ENCODE data around the gene PNCK.

Gene PNCK

GRCh38 chrX:153662266-153662665 lies 11.3 kb downstream of the PNCK start:
- peak; percentile 28 to 32 for DNase-seq (ENCODE audit: low read depth in 2 of 2)

GRCh38 chrX:153659268-153659667 lies 14.3 kb downstream of the PNCK start:
- no peak for DNase-seq (ENCODE audit: low read depth in 2 of 2)

GRCh38 chrX:153657161-153657560 lies 16.5 kb downstream of the PNCK start:
- no peak for DNase-seq (ENCODE audit: low read depth in 2 of 2)

GRCh38 chrX:153653556-153653955 lies 20.1 kb downstream of the PNCK start:
- no peak for DNase-seq (ENCODE audit: low read depth in 2 of 2)

- no peak for DNase-seq (ENCODE audit: low read depth in 2 of 2)
Measured at GRCh38 chrX:153651540-153652079, 22.0 kb downstream of the PNCK start.

GRCh38 chrX:153650959-153651358 lies 22.7 kb downstream of the PNCK start:
- DNase-seq (ENCODE audit: low read depth in 2 of 2): no peak

GRCh38 chrX:153649915-153650782 lies 23.5 kb downstream of the PNCK start:
- no peak for DNase-seq (ENCODE audit: low read depth in 2 of 2)

- DNase-seq (ENCODE audit: low read depth in 2 of 2): no peak
Measured at GRCh38 chrX:153649178-153649914, 24.3 kb downstream of the PNCK start.

GRCh38 chrX:153648358-153649177 lies 25.0 kb downstream of the PNCK start:
- DNase-seq (ENCODE audit: low read depth in 2 of 2): no peak

GRCh38 chrX:153647461-153648357 lies 25.9 kb downstream of the PNCK start:
- DNase-seq (ENCODE audit: low read depth in 2 of 2): no peak

- DNase-seq (ENCODE audit: low read depth in 2 of 2): no peak
Measured at GRCh38 chrX:153646620-153647373, 26.8 kb downstream of the PNCK start, which contains the start of gene DUSP9. Gene DUSP9 (plus strand): TSS chrX:153647203. CDS start chrX:153647954, 751 bp downstream.

GRCh38 chrX:153645921-153646488 lies 27.6 kb downstream of the PNCK start:
- no peak for DNase-seq (ENCODE audit: low read depth in 2 of 2)

GRCh38 chrX:153645151-153645550 lies 28.5 kb downstream of the PNCK start:
- DNase-seq (ENCODE audit: low read depth in 2 of 2): no peak

- no peak for DNase-seq (ENCODE audit: low read depth in 2 of 2)
Measured at GRCh38 chrX:153644356-153645125, 29.1 kb downstream of the PNCK start.

GRCh38 chrX:153643431-153644351 lies 29.9 kb downstream of the PNCK start:
- DNase-seq (ENCODE audit: low read depth in 2 of 2): no peak

GRCh38 chrX:153642655-153643430 lies 30.8 kb downstream of the PNCK start:
- no peak for DNase-seq (ENCODE audit: low read depth in 2 of 2)

Measured in stimulated activated CD8-positive, alpha-beta memory T cell treated with anti-CD3 and anti-CD28 coated beads, Interleukin-2, amount 100 ng/mL, for 1 hour (primary cell).